Astrocyte of the cerebellum (primary cell): ENCODE results near the gene PPP1R12B.
"Not testable (repeated sequence)": the region's sequence is repeated elsewhere in the genome, so short reads cannot be mapped to it uniquely, and the experiment has no call there.

Experiments used
- DNase-seq: peaks from one replicate; pipeline ENCODE4 v3.0.0-alpha.2; 2011; ENCODE audit warnings: low read depth
- H3K4me3 ChIP-seq: 2 replicates; pipeline ENCODE4 v1.5.1; 2011; ENCODE audit warnings: mild to moderate bottlenecking, low read depth, low read length, moderate library complexity
- in situ Hi-C: cut with HindIII; loops from 2 replicates; pipeline ENCODE4 v1.10.0; 2017; ENCODE audit warnings: low sequenced_read_pairs
- TF ChIP-seq, protein P1 (sequence below): IDR thresholded peaks from 2 replicates; pipeline ENCODE4 v1.5.1; 2012; ENCODE audit warnings: low read length, low read depth, moderate library complexity, mild to moderate bottlenecking; ENCODE audit errors: missing control alignments

Gene PPP1R12B

DNA sequence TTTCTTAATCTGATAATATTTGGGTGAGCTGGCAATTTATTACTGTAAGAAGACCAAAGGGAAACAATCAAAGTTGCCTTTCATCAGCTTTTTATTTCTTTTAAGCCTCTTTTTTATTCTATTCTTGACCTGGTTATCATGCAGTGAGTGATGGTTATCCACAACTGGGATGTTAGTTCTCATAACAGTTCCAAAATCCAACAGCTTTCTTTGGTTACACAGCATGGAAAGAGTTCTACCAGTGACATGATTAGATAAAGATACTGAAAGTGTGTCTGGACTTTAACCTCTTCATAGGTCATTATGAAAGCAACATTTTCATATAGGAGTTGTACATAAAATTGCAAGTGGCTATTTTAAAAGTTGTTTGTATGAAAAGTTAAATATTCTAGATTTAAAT lies 198.7 kb downstream of the PPP1R12B start:
- no peak for DNase-seq
- in situ Hi-C loops: no loop called here
- TF ChIP-seq, protein P1, sequence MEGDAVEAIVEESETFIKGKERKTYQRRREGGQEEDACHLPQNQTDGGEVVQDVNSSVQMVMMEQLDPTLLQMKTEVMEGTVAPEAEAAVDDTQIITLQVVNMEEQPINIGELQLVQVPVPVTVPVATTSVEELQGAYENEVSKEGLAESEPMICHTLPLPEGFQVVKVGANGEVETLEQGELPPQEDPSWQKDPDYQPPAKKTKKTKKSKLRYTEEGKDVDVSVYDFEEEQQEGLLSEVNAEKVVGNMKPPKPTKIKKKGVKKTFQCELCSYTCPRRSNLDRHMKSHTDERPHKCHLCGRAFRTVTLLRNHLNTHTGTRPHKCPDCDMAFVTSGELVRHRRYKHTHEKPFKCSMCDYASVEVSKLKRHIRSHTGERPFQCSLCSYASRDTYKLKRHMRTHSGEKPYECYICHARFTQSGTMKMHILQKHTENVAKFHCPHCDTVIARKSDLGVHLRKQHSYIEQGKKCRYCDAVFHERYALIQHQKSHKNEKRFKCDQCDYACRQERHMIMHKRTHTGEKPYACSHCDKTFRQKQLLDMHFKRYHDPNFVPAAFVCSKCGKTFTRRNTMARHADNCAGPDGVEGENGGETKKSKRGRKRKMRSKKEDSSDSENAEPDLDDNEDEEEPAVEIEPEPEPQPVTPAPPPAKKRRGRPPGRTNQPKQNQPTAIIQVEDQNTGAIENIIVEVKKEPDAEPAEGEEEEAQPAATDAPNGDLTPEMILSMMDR: no peak
- no peak overlapping the region for H3K4me3 ChIP-seq

DNA sequence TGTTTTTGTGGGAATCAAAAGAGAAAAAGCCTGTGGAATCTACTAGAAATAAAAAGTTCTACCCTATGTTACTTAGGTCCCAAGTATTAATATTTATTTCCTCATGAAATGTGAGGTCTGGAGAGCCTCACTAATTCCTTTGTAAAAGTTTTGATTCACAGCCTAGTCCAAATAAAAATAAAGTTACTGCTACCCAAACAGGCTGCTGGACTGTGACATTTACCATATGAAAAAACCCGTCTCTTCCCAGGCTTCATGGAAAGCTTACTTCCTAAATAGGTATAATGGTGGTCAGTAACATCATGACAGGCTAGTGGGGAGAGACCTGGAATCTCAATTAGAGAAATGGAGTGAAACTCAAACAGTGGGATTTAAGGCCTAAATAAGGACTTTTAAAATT lies 201.6 kb downstream of the PPP1R12B start:
- in situ Hi-C loops, H3K4me3 ChIP-seq, DNase-seq: not testable (repeated sequence)

DNA sequence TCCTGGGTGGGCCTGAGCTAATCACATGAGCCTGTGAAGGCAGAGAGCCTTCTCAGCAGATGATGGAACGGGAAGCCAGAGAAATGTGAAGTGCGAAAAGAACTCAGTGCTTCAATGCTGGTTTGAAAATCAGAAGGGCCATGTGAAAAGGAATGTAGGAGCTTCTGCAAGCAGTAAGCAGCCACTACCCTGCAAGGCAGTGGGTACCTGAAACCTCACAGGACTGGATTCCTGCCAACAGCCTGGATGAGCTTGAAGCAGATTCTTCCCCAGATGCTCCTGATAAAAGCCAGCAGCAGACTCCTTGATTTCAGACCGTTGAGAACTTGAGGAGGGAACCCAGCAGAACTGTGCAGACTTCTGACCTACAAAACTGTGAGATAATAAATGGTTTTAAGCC lies 203.2 kb downstream of the PPP1R12B start:
- in situ Hi-C loops: no loop called here
- no peak for DNase-seq
- TF ChIP-seq, protein P1: no peak

DNA sequence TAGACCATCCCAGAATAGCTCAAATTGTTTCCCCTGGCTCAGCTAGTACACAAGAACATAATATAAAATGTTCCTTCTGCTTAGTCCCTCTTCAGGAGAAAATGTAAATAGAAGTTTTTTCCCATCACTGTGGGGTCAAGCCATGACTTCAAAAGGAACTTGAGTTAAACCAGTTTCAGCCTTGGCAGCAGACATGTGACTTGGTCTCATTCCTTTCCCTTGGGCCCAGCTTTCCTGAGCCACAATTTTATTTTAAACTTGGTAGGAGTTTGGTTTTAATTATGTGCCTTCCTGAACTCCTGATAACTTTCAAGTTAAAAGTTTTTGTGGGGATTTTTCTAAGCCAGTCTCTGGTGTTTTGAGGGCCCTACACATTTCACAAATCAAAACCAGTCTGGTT lies 204.1 kb downstream of the PPP1R12B start:
- in situ Hi-C loops, DNase-seq, H3K4me3 ChIP-seq: not testable (repeated sequence)

More for the DNA sequence above, 203.2 kb downstream of the PPP1R12B start:
- no peak overlapping the region for H3K4me3 ChIP-seq

DNA sequence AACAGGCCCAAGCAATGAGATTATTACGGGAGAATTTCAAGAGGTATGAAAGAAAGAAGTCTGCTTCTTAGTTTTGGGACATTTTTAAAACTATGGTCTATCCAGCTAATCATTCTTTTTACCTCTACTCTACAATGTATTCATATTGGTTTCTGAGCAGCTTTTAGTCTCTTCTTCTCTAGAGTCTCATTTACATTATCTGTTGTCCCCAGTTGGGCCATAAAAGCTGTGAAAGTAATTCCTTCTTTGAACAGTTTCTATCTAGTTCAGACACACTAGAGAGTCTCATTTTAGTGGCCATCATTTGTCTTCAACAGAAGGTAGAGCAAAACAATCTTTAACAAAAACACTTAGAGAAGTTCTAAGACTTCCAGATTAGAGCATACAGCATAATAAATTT lies 204.6 kb downstream of the PPP1R12B start:
- DNase-seq, in situ Hi-C loops, H3K4me3 ChIP-seq: not testable (repeated sequence)

DNA sequence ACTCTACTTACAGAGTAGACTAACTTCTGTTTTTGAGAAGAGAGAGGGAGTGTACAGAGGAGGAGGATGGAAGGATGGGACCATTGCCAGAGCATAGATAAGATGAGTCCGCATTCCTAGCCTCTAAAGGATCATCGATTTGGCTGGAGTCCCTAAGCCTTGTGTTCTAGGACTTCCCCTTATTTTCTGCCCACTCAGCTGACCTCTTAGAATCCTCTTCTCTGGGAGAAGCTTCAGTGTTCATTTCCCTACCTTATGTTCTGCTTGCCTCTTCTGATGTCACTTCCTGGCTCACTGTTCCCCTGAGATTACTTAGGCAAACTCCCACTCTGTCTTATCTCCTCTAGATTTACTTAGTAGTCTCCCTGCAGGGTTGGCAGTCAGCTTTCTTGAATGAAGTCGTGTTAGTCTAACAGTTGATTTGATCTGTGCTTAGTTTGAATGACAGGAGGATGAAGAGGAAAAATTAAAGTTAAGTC lies 205.1 kb downstream of the PPP1R12B start:
- in situ Hi-C loops: no loop called here
- H3K4me3 ChIP-seq: no peak overlapping the region
- DNase-seq: no peak
- TF ChIP-seq, protein P1: no peak

DNA sequence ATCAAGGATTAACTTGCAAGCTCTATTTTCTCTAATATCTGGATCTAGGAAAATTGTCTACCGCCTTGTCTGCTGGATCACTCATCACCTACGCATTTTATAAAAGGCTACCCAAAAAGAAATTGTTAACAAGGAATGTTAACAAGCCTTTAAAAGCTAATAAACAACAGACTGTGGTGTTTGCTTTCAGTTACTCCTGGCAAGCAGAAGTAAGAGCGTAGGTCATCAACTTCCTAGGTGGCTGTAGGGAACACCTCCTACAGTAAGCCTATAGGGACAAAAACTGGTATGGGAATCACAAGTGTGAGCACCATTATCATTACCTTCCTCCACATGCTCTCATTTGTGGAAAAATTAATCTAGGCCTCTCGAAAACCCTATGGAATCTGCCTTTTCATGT lies 206.1 kb downstream of the PPP1R12B start:
- H3K4me3 ChIP-seq, in situ Hi-C loops, DNase-seq: not testable (repeated sequence)

DNA sequence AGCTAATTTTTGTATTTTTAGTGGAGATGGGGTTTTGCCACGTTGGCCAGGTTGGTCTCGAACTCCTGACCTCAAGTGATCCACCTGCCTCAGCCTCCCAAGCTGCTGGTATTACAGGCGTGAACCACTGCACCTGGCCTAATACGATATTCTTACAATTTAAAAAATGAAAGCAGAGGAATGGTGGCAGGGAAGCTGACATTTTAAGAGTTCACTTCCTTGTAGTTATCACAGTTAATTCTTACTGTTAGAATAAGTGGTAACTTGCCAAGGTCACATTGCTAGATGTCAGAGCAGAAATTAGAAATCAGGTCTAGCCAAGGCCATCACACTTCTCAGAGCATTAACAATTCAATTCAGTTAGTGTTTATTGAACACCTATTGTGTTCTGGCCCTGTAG lies 207.5 kb downstream of the PPP1R12B start:
- in situ Hi-C loops, DNase-seq, H3K4me3 ChIP-seq: not testable (repeated sequence)

DNA sequence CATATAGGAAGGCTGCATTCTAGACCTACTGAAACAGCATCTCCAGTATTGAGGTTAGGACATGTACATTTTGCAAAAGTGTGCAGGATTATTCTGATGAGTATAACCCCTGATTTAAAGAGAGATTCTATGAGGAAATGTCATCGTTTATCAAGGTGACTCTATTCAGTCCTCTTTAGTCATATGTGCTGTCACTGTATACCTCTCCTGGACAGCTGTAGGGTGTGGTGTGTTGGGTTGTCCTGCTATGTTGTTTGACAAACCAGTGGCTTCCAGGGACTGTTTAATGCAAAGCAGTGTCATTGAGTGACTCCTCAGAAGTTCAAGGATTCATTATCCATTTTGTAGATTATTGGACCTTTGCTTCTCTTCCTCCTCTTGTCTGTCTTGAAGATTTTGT lies 209.2 kb downstream of the PPP1R12B start:
- in situ Hi-C loops, DNase-seq, H3K4me3 ChIP-seq: not testable (repeated sequence)

DNA sequence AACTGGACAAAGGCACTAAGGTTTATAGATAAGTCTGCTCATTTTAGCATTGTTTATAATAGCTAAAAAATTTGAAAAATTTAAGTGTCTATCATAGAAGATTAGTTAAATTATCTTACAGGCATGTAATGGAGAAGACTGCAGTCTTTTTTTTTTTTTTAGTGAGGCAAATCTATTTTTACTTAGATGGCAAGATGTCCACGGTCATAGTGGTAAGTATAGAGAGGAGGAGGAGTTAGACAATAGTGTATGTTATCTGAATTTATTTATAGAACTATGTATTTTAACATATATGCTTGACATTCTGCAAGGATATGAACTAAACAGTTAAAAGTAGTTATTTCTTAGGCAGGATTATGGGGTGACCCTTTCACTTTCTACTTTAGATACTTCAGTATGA lies 212.7 kb downstream of the PPP1R12B start:
- in situ Hi-C loops: no loop called here
- TF ChIP-seq, protein P1: no peak
- H3K4me3 ChIP-seq: no peak overlapping the region
- DNase-seq: no peak
